CD4-positive, alpha-beta memory T cell (primary cell): ENCODE results near the gene CUBN. TPM values are rescaled to one million over a fixed set of nuclear protein-coding genes. Genes with fewer than 3 reads are reported as not detected.

Experiments
- CTCF ChIA-PET: fragments of 350-600 bp; sonication (Branson Sonifier 250); formaldehyde crosslinking; loops from one replicate; lab custom pipeline; 2021; ENCODE audit warnings: inconsistent platforms; ENCODE audit not compliant: partially characterized antibody; lab: Charles Lee
- POLR2A ChIA-PET: fragments of 350-600 bp; sonication (Branson Sonifier 250); formaldehyde crosslinking; loops from one replicate; lab custom pipeline; 2021; ENCODE audit not compliant: partially characterized antibody; lab: Charles Lee
- DNase-seq, 5 donors: peaks; one replicate each; pipeline versions ENCODE4 v3.0.0 to v3.0.0-alpha.2; 2020 to 2022; ENCODE audit warnings: mixed read lengths in 1 of 5
- H3K27ac ChIP-seq: one replicate; pipeline ENCODE4 v1.7.0; 2013; ENCODE audit warnings: low read depth, low read length
- H3K27me3 ChIP-seq: 2 replicates; pipeline ENCODE4 v1.7.0; 2013; ENCODE audit warnings: mild to moderate bottlenecking, low read length, moderate library complexity; ENCODE audit not compliant: insufficient read depth
- H3K36me3 ChIP-seq: 2 replicates; pipeline ENCODE4 v1.7.0; 2013; ENCODE audit warnings: mild to moderate bottlenecking, low read length, moderate library complexity; ENCODE audit not compliant: insufficient read depth
- H3K4me1 ChIP-seq: 2 replicates; pipeline ENCODE4 v1.7.0; 2013; ENCODE audit warnings: mild to moderate bottlenecking, low read length, moderate library complexity; ENCODE audit not compliant: insufficient read depth
- H3K4me3 ChIP-seq, 2 donors: one replicate each; pipeline ENCODE4 v1.7.0; 2013; ENCODE audit warnings: low read length in 2 of 2, mild to moderate bottlenecking in 1 of 2
- H3K9me3 ChIP-seq, 2 donors: one replicate each; pipeline ENCODE4 v1.7.0; 2013; ENCODE audit warnings: low read length in 2 of 2, control low read depth in 1 of 2; ENCODE audit not compliant: control insufficient read depth in 1 of 2
- H3K27ac Mint-ChIP-seq, 7 donors: one replicate each; pipeline ENCODE4 v1.8.0; 2020 to 2021; ENCODE audit warnings: mixed read lengths in 7 of 7, mild to moderate bottlenecking in 6 of 7, inconsistent platforms in 3 of 7, moderate library complexity in 3 of 7
- H3K27me3 Mint-ChIP-seq, 2 donors: one replicate each; pipeline ENCODE4 v1.8.0; 2020 to 2021; ENCODE audit warnings: mixed read lengths in 2 of 2
- H3K36me3 Mint-ChIP-seq, 2 donors: one replicate each; pipeline ENCODE4 v1.8.0; 2020 to 2021; ENCODE audit warnings: mixed read lengths in 2 of 2, inconsistent platforms in 1 of 2, mild to moderate bottlenecking in 1 of 2
- H3K4me1 Mint-ChIP-seq, 4 donors: one replicate each; pipeline ENCODE4 v1.8.0; 2020 to 2021; ENCODE audit warnings: mixed read lengths in 4 of 4, mild to moderate bottlenecking in 1 of 4
- H3K4me3 Mint-ChIP-seq, 8 donors: one replicate each; pipeline ENCODE4 v1.8.0; 2020 to 2021; ENCODE audit warnings: mixed read lengths in 8 of 8, mild to moderate bottlenecking in 7 of 8, moderate library complexity in 6 of 8, inconsistent platforms in 3 of 8
- H3K9me3 Mint-ChIP-seq, 8 donors: one replicate each; pipeline ENCODE4 v1.8.0; 2020 to 2021; ENCODE audit warnings: mixed read lengths in 8 of 8, mild to moderate bottlenecking in 5 of 8, inconsistent platforms in 3 of 8, moderate library complexity in 1 of 8
- intact Hi-C: fragments of 100-400 bp; cut with micrococcal nuclease; formaldehyde crosslinking; loops from one replicate; pipeline ENCODE4 v1.15.1; 2023
- polyA plus RNA-seq, 2 donors: library from polyadenylated mRNA; unstranded; fragments of 300-500 nt; fragmentation: Illumina TruSeq; gene quantifications; one replicate each; pipeline ENCODE4 v1.2.3, GENCODE V29; 2021
- total RNA-seq, 2 experiments: library from RNA; stranded (reverse); gene quantifications; one replicate each; pipeline ENCODE4 v1.2.3, GENCODE V29; 2021

Gene CUBN
- total and polyA plus RNA-seq, 4 experiments from 2014 or later: 0.49 to 10.9 (median 8.5) TPM; not detected in 1

DNA sequence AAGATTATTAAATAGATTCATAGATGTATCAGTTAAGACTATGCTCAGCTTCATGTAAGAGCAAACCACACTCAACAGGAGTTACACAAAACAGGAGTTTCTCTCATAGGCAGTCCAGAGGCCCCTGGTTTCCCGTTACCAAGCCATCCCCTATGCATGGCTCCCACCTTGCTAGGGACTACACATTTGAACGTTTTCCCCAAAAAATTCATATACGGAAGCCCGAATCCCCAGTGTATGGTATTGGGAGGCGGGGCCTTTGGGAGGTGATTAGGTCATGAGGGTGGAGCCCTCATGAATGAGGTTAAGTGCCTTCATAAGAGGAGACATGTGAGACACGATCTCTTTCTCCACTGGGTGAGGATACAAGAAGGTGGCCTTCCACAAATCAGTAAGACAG is 341.5 kb downstream of the CUBN start:
- intact Hi-C loops: no loop called here
- no peaks in the 10 kb centered on the region for H3K27me3 ChIP-seq
- ChIA-PET CTCF (interaction anchor here (1.2 to 1.5 kb wide), 2 partner anchors 11 to 29 kb away, joined by 3 to 4 read pairs; partner anchors contain the start of gene RSU1), POLR2A (interaction anchor here (0.6 to 4.0 kb wide), 3 partner anchors 17 to 443 kb away, joined by 3 to 19 read pairs (median 3); partner anchors contain the start of gene RSU1)
- Mint-ChIP-seq H3K27ac (peak overlapping the region; percentile 87 to 100 (median 99)), H3K4me1 (peaks cover 26 to 48% (median 32%) of the 10 kb centered on the region in 4 donors), H3K4me3 (peak overlapping the region; percentile 51 to 78 (median 66)), H3K27me3 (no peaks in the 10 kb centered on the region), H3K36me3 (peaks cover 18 to 42% of the 10 kb centered on the region in 2 donors), H3K9me3 (peaks cover 0 to 3% (median 0%) of the 10 kb centered on the region in 8 donors)
- peak in 4 of 5 donors; percentile 15 to 47 (median 38) for DNase-seq
- H3K9me3 ChIP-seq: no peaks in the 10 kb centered on the region
- H3K27ac ChIP-seq: peak overlapping the region; percentile 76
- peaks cover 28% of the 10 kb centered on the region for H3K4me1 ChIP-seq
- H3K4me3 ChIP-seq: no peak overlapping the region
- no peaks in the 10 kb centered on the region for H3K36me3 ChIP-seq

DNA sequence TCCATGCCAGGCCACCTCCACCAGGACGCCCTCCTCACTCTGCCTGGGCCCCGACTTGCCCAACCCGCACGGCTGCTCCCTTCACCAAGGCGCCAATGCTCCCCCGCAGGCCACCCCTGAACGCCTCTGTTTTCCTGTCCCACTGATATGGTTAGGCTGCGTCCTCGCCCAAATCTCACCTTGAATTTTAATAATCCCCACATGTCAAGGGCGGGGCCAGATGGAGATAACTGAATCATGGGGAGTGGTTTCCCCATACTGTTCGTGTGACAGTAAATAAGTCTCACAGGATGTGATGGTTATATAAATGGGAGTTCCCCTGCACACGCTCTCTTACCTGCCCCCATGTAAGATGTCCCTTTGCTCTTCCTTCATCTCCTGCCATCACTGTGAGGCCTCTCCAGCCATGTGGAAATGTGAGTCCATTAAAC is 342.2 kb downstream of the CUBN start:
- Histone ChIP-seq H3K27ac (peak overlapping the region; percentile 76), H3K27me3 (no peaks in the 10 kb centered on the region), H3K36me3 (no peaks in the 10 kb centered on the region), H3K9me3 (no peaks in the 10 kb centered on the region), H3K4me1 (peaks cover 28% of the 10 kb centered on the region), H3K4me3 (no peak overlapping the region)
- peaks cover 0 to 3% (median 0%) of the 10 kb centered on the region in 8 donors for H3K9me3 Mint-ChIP-seq
- peak overlapping the region; percentile 51 to 78 (median 66) for H3K4me3 Mint-ChIP-seq
- intact Hi-C loops: loop anchor here (1.0 kb wide), 3 partner anchors 8 to 350 kb away; partner anchors contain the start of genes PTER and RSU1
- peak overlapping the region; percentile 87 to 100 (median 99) for H3K27ac Mint-ChIP-seq
- CTCF ChIA-PET: interaction anchor here (1.5 kb wide), 1 partner anchor 10 kb away, joined by 4 read pairs; no protein-coding TSS in a partner anchor
- POLR2A ChIA-PET: interaction anchor here (0.6 to 4.0 kb wide), 2 partner anchors 18 to 30 kb away, joined by 3 to 19 read pairs; partner anchors contain the start of gene RSU1
- peaks cover 16 to 37% of the 10 kb centered on the region in 2 donors for H3K36me3 Mint-ChIP-seq
- no peaks in the 10 kb centered on the region for H3K27me3 Mint-ChIP-seq
- H3K4me1 Mint-ChIP-seq: peaks cover 26 to 48% (median 31%) of the 10 kb centered on the region in 4 donors
- DNase-seq: peak; percentile 78 to 91 (median 83)

DNA sequence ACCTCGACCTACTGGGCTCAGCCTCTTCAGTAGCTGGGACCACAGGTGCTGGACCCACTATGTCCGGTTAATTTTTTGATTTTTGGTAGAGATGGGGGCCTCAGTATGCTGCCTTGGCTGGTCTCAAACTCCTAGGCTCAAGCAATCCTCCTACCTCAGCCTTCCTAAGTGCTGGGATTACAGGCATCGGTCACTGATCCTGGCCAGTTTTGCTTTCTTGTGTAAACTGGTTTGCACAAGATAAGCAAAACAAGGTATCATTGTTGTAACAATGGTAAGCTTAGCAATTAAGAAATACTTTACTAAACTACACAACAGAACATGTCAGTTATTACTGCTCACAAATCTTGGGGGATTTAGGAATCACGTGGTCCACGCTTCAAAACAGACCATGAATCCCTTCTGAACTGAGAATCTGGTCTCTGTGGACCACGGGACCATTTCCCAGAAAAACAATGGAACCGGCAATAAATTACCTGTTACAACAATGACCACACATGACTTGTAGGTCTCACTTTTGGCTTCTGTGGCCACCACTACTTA is 349.2 kb downstream of the CUBN start:
- ChIA-PET CTCF (interaction anchor here (0.6 kb wide), 1 partner anchor 29 kb away, joined by 3 read pairs; no protein-coding TSS in a partner anchor), POLR2A (interaction anchor here (1.3 kb wide), 1 partner anchor 37 kb away, joined by 4 read pairs; the partner anchor contains the start of gene RSU1)
- H3K4me1 Mint-ChIP-seq: peaks cover 23 to 41% (median 33%) of the 10 kb centered on the region in 4 donors
- no peaks in the 10 kb centered on the region for H3K27me3 Mint-ChIP-seq
- H3K27ac Mint-ChIP-seq: peak overlapping the region in 5 of 7 donors; percentile 40 to 83 (median 73)
- peaks cover 4 to 13% of the 10 kb centered on the region in 2 donors for H3K36me3 Mint-ChIP-seq
- Histone ChIP-seq H3K27ac (no peak overlapping the region), H3K9me3 (no peaks in the 10 kb centered on the region), H3K27me3 (no peaks in the 10 kb centered on the region), H3K36me3 (peaks cover 6% of the 10 kb centered on the region), H3K4me3 (no peak overlapping the region), H3K4me1 (peaks cover 28% of the 10 kb centered on the region)
- DNase-seq: no peak
- intact Hi-C loops: no loop called here
- no peak overlapping the region for H3K4me3 Mint-ChIP-seq
- H3K9me3 Mint-ChIP-seq: no peaks in the 10 kb centered on the region

DNA sequence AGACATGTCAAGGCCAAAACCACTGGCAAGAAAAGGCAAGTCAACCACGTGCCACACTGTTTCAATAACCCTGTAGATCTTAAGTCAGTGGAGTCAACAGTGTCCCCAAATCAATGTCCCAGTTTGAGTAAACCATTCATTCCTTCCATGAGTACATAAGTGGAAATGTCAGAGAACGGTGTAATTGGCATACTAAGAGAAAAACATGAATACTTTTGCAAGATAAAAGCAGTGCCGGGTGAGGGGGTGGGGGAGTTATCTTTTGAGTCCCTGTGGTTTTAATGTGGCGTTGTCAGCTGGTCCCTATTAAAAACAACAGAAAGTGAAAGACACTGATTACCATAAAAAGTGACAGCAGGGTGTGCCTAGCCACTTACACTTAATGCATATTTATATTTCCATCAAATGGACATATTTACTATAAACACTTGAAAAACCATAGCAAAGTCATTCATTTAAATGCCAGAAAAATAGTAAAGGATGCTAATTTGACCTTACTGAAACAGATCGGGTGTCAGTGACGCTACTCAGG is 350.2 kb downstream of the CUBN start:
- H3K4me3 ChIP-seq: no peak overlapping the region
- Mint-ChIP-seq H3K27ac (peak overlapping the region; percentile 63 to 96 (median 82)), H3K9me3 (no peaks in the 10 kb centered on the region), H3K4me3 (peak overlapping the region in 5 of 8 donors; percentile 18 to 69 (median 50)), H3K36me3 (peaks cover 4 to 13% of the 10 kb centered on the region in 2 donors), H3K4me1 (peaks cover 23 to 41% (median 32%) of the 10 kb centered on the region in 4 donors), H3K27me3 (no peaks in the 10 kb centered on the region)
- ChIA-PET POLR2A (interaction anchor here (1.4 kb wide), 1 partner anchor 38 kb away, joined by 3 read pairs; the partner anchor contains the start of gene RSU1), CTCF (interaction anchor here (0.7 to 4.8 kb wide), 3 partner anchors 9 to 878 kb away, joined by 3 to 21 read pairs (median 4); no protein-coding TSS in a partner anchor)
- no peaks in the 10 kb centered on the region for H3K27me3 ChIP-seq
- peaks cover 28% of the 10 kb centered on the region for H3K4me1 ChIP-seq
- peaks cover 6% of the 10 kb centered on the region for H3K36me3 ChIP-seq
- no peaks in the 10 kb centered on the region for H3K9me3 ChIP-seq
- intact Hi-C loops: loop anchor here (1.0 to 5.0 kb wide), 3 partner anchors 8 to 662 kb away; partner anchors contain the start of gene RSU1
- peak; percentile 53 to 69 (median 53) for DNase-seq
- peak overlapping the region; percentile 6 for H3K27ac ChIP-seq

DNA sequence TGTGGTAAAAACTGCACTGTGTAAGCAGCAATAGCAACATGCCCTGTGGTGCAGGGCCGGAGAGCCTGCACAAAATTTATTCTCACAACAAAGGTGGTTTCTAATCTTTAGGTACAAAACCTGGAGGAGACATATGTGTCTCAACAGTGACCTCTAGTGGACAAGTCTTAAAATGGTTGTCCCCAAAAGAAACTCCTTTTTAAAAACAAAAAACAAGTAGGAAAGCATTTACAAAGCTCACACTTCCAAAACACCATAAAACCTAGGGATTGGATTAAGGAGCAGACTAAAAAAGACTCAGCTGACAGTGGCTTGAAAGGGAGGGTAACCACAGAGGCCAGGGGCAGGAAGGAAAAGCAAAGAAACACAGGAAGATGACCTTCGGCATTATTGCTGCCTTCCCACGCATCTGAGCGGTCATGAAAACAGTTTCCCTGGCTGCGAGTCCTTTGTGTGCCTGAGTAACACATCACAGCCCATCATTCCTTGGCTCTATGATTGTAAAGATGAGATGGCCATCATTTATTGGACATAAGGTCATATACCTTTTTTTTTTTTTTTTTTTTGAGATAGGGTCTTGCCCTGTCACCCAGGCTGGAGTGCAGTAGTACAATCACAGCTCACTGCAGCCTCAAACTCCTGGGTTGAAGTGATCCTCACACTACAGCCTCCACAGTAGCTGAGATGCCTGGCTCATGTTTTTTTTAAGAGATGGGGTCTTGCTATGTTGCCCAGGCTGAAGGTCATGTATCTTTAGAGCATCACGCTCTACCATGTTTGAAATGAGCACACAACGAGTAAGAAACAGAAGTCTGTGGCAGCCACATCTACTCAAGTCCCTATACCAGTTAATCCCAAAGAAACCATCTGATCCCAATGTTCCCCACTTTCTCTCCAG is 351.9 kb downstream of the CUBN start:
- peaks cover 6% of the 10 kb centered on the region for H3K36me3 ChIP-seq
- H3K36me3 Mint-ChIP-seq: peaks cover 10 to 15% of the 10 kb centered on the region in 2 donors
- H3K4me3 Mint-ChIP-seq: peak overlapping the region in 6 of 8 donors; percentile 14 to 82 (median 66)
- H3K27me3 ChIP-seq: no peaks in the 10 kb centered on the region
- H3K27me3 Mint-ChIP-seq: no peaks in the 10 kb centered on the region
- H3K9me3 Mint-ChIP-seq: no peaks in the 10 kb centered on the region
- POLR2A ChIA-PET: no interaction called here
- peak in 4 of 5 donors; percentile 57 to 66 (median 62) for DNase-seq
- H3K27ac ChIP-seq: no peak overlapping the region
- no peaks in the 10 kb centered on the region for H3K9me3 ChIP-seq
- intact Hi-C loops: loop anchor here (1.0 to 5.0 kb wide), 4 partner anchors 32 to 875 kb away; partner anchors contain the start of gene RSU1
- peak overlapping the region; percentile 77 to 98 (median 89) for H3K27ac Mint-ChIP-seq
- no peak overlapping the region for H3K4me3 ChIP-seq
- peaks cover 23 to 41% (median 32%) of the 10 kb centered on the region in 4 donors for H3K4me1 Mint-ChIP-seq
- CTCF ChIA-PET: interaction anchor here (0.6 to 4.8 kb wide), 16 partner anchors 11 to 876 kb away, joined by 3 to 21 read pairs (median 5); partner anchors contain the start of gene RSU1
- H3K4me1 ChIP-seq: peaks cover 28% of the 10 kb centered on the region

DNA sequence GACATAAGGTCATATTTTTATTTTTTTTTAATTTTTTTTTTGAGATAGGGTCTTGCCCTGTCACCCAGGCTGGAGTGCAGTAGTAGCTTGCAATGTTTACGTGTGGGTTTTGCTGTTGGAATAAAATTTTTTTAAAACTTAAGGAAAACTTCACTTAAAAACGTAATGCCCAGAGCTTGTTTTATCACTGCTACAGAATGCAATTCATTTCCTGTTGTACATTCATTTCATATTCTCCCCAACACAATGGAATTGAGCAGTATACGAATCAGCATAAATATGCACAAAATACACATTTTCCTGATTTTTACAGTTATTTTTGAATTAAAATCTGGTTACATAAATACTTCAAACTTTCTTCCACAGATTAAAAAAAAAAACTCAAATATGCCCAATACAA is 352.7 kb downstream of the CUBN start:
- no peak for DNase-seq
- peaks cover 25 to 41% (median 35%) of the 10 kb centered on the region in 4 donors for H3K4me1 Mint-ChIP-seq
- no peaks in the 10 kb centered on the region for H3K27me3 ChIP-seq
- H3K27ac Mint-ChIP-seq: no peak overlapping the region
- H3K4me3 Mint-ChIP-seq: no peak overlapping the region
- intact Hi-C loops: loop anchor here (1.0 to 5.0 kb wide), 3 partner anchors 32 to 875 kb away; no protein-coding TSS in a partner anchor
- no peaks in the 10 kb centered on the region for H3K9me3 Mint-ChIP-seq
- H3K9me3 ChIP-seq: no peaks in the 10 kb centered on the region
- POLR2A ChIA-PET: no interaction called here
- H3K36me3 Mint-ChIP-seq: peaks cover 11 to 13% of the 10 kb centered on the region in 2 donors
- peaks cover 6% of the 10 kb centered on the region for H3K36me3 ChIP-seq
- H3K4me1 ChIP-seq: peaks cover 28% of the 10 kb centered on the region
- H3K27me3 Mint-ChIP-seq: no peaks in the 10 kb centered on the region
- no peak overlapping the region for H3K4me3 ChIP-seq
- CTCF ChIA-PET: interaction anchor here (0.7 to 4.8 kb wide), 13 partner anchors 11 to 1092 kb away, joined by 3 to 21 read pairs (median 4); no protein-coding TSS in a partner anchor
- H3K27ac ChIP-seq: no peak overlapping the region
